OCI-LY7 (cell line): ENCODE results near the gene FBH1.

ENCODE experiments used
- CTCF ChIP-seq: fragments of 200-600 bp; sonication (generic); conservative IDR thresholded peaks from 2 replicates; pipeline ENCODE4 v1.5.1; 2014; ENCODE audit warnings: mild to moderate bottlenecking, antibody characterized with exemption, low read length, moderate library complexity, mixed read lengths
- EZH2phosphoT487 ChIP-seq: fragments of 200-600 bp; sonication (generic); IDR thresholded peaks from 2 replicates; pipeline ENCODE4 v1.6.1; 2018; ENCODE audit warnings: low read depth, borderline replicate concordance, mild to moderate bottlenecking, mixed run types, antibody characterized with exemption, low read length, moderate library complexity, mixed read lengths

DNA sequence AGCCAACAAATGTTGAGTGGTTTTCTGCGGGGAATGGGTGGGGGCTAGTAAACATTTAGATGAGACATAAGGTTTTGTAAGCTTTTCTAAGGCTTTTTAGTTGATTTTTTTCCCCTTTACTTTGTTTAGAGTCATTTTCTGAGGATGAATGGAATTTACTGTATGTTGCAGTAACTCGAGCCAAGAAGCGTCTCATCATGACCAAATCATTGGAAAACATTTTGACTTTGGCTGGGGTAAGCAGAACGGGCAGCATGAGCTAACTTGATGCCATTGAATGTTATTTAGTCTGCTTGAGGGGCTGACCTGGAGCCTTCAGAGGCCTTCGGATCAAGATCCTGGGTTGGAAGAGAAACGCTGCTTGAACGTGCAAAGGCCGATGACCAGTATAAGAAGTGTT lies 37.3 kb downstream of the FBH1 start:
- TF ChIP-seq CTCF (no peak), EZH2phosphoT487 (no peak)
